ENCODE results near the gene SMPD3.

SMPD3 gene

DNA sequence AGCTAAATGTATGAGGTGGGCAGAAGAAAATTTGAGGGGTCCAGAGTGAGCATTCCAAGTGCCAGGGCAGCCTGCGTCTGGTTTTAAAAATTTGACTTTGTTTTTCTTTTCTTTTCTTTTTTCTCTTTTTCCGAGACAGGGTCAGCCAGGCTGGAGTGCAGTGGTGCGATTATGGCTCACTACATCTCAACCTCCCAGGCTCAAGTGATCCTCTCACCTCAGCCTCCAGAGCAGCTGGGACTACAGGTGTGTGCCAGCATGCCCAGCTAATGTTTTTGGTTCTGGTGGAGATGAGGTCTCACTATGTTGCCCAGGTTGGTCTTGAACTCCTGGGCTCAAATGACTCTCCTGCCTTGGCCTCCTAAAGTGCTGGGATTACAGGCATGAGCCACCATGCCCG, 15.6 kb downstream of the SMPD3 start:
- no peak for DNase-seq

DNA sequence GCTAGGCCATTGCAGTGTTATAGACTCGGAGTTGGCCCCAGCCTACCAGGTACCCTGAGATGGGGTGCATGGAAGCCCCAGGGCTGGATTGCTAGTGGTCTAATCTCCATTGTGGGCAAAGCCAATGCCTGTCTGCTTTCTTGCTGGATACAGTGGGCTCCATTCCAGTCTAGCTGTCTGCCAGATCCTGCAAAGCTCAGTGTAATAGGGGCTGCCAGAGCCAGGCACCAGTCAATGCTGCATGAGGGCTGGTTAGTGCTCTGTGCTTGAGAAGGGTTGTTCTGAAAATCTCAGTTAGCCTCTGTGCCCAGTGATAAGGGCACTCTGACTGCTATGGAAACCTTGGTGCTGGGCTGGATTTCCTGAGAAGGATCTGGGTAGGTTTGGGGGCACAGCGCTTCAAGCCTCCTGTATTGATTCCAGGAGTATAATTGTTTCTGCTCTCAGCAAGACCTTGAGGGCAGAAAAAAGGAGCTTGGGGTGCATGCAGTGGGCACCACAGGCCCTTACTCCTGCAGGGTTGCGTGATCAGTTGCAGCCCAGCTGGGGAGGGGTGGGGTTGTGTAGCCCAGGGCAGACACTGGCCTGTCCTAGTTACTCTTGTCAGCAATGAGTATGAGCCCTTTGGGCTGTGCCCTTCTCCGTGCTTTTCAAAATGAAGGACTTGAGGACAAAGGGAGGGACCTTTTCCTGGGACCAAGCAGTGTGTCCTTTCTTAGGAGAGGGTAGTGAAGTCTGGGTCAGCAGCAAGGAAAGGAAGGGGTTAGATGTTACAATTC, 19.0 kb downstream of the SMPD3 start:
- DNase-seq, result no peak

DNA sequence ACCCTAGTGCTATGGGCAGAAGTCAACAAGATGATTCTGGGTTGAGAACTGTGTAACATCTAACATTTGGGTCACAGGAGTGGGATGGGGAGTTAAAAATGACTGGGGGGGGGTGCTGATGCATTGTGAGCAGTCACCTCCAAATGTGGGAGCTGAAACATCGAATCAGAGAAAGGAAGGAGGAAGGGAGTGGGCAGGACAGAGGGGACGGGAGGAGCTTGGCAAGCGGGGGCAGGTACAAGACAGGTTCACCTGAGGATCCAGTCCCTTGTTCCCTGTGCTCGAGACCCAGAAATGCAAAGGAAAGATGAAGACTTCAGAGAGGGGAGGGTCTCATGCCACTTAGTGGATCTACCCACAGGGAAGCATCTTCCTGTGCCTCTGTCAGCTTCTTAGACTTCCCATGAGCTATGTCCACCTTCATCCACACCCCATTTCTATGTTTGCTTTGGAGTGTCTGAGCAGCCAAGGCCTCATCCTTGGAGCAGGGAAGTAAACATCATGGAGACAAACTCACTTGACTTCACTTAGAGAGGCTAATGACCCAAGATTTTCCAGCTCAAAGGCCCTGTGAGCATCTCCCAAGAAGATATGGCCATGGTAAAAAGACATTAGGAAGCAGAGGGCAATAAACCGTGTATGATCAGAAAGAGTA, 20.5 kb downstream of the SMPD3 start:
- no peak for DNase-seq

DNA sequence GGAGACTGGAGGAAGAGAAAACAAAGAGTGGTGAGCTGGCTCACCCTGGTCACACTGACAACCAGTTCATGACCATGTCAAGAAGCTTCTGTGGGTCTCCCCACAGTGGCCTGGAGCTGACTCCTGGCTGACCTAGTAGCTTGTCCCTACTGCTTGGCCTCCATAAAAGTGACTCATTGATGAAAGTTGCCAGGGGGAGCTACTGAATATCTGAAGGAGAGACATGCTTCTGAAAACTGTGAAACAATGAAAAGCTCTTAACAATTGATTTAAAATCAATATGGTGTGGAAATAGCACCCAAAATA, 22.0 kb downstream of the SMPD3 start:
- DNase-seq, result peak; percentile 18

DNA sequence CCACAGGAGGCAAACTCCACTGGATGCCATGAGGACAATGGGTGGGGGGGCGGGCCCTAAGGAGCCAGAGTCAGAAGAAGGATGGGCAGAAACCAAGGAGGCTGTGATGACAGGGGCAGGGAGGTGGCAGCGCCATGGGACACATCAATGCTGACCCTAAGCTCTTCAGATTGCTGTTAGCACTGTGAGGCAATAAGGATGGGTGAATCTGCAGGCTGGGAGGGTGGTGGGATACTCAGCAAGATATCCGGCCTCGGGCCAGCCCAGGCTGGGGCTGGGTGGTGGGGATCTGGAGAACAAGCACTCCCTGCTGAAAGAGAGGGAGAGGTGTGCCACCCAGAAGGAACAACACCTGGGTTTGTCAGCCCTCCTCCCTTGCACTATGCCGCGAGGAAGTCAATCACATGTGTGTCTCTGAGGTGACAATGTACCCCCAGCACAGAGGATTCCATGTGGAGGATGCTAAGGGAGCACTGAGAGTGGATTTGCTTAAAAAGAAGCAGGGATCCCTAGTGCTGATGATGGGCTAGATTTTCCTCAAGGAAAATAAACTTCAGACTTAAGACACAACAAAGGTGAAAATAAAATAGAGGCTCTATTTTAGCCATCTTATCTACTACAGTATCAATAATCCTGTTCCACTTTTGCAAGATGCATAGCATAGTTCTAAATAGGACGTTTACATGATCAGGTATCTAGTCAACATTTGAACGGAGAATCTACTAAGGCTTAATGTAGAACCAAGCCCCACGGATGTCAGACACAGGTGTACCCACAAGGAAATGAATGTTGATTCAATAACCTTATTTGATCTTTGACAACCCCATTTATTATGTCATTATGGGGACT, 22.6 kb downstream of the SMPD3 start:
- no peak for DNase-seq

- no peak for DNase-seq
Measured at GRCh38 chr16:68423771-68424170, 24.5 kb downstream of the SMPD3 start.

DNA sequence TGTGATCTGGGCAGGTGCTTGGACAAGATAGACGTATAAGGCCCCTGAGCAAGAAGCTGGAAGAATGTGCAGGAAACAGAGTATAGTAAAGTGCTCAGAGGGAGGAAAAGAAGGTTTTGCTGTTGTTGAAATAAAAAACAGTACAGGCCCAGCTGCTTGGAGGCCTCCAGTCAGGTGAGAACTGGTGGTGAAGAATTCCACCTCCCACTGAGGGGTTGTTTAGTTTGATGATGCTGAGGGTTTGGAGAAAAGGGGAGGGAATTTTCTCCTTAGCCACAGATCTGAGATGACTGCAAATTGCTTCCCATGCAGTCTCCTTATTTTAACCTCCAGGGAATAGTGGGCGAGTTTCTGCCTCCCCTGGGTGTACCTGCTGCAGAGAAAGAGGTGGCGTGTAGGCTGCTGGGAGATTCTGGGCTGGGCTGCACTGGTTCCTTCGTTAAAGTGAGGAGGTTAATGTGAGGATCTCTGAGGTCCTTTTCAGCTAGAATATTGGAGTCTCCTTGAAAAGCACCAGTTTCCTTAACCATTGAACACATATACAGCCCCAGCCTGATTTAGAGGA, 25.8 kb downstream of the SMPD3 start:
- no peak for DNase-seq

- DNase-seq, result no peak
Measured at GRCh38 chr16:68421076-68421475, 27.2 kb downstream of the SMPD3 start.

GRCh38 chr16:68420366-68420942, 27.9 kb downstream of the SMPD3 start:
- DNase-seq, result no peak

DNA sequence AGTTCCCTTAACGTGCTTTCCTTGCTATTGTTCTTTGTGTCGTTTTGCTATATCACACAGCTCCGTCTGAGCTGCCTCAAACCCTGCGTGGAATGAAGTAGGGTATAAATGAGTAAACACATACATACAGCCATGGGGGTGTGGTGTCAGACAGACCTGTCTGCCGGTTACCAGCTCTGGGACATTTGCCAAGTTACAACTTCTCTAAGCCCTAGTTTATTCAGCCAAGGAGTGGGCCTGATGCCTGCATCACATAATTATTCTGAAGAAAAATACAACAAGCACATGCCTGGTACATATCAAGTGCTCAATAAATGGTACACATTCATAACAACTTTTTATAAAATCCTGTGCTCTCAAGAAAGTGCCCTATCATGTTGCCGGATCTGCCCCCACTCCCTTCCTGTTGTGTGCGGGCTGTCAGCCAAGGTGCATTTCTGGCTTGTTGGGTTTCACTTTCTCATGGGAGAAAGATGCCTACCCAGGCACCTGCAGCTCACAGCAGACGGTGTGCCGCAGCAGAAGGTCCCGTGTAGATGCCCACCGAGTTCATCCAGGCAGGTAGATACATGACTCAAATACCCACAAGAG, 30.5 kb downstream of the SMPD3 start:
- no peak for DNase-seq

GRCh38 chr16:68416057-68417046, 32.0 kb downstream of the SMPD3 start:
- DNase-seq, result no peak

- DNase-seq, result no peak
Measured at GRCh38 chr16:68414581-68414980, 33.7 kb downstream of the SMPD3 start.

GRCh38 chr16:68412061-68412460, 36.2 kb downstream of the SMPD3 start:
- DNase-seq, result no peak

DNA sequence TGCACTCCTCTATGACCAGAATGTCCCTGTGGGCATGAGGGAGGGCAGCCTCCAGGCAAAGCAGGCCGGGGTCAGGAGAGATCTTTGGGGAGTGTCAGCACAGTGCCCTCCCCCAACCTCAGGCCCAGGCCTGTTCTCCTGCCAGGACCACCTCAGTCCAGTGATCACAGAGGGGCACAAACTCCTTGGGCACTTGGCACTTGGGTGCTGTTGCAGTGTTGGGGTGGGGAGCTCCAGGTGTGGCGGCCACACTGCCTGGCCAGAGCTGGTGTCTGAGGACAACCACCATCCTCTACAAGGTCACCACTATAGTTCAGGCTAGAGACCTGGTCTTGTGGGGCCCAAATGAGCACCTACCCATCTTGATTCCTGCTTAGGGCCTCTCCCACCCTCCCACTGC, 37.2 kb downstream of the SMPD3 start:
- no peak for DNase-seq

GRCh38 chr16:68408967-68409366, 39.3 kb downstream of the SMPD3 start:
- DNase-seq, result no peak

DNA sequence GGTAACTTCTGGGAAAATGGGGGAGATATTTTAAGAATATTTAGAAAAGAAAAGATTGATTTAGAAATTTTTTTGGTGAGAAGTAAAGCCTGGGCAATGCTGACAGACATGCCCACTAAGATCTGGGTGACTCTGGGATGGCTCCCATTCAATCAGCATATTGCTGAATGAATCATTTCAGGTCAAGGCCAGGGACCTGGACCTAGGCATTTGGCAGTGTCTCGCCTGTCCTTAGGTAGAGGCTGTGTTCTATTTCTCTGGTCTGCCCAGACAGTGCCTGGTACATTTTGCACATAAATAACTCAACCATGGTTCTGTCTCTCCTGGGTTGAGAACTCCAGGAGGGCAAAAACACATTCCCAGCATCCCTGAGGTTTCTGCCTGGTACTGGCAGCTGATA, 39.9 kb downstream of the SMPD3 start:
- no peak for DNase-seq

- peak; percentile 73 for DNase-seq
Measured at GRCh38 chr16:68406458-68407152, 41.7 kb downstream of the SMPD3 start.

GRCh38 chr16:68404736-68405345, 43.5 kb downstream of the SMPD3 start:
- DNase-seq, result no peak

DNA sequence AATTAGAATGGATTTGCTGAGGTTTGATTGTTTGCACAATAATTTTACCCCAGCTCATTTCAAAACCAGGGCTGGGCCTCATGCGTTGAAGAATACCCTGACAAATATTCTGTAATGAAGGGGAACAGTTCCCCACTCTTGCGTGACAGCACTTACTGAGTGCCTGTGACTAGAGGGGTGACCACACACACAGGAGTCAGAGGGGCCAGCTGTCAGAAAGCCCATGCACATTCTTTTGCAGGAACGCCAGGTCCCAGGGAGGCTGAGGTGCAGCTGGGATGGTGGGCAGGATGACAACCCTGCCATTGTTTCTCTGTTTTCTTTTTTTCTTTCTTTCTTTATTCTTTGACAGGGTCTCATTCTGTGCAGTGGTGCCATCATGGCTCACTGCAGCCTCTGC, 44.6 kb downstream of the SMPD3 start:
- no peak for DNase-seq

DNA sequence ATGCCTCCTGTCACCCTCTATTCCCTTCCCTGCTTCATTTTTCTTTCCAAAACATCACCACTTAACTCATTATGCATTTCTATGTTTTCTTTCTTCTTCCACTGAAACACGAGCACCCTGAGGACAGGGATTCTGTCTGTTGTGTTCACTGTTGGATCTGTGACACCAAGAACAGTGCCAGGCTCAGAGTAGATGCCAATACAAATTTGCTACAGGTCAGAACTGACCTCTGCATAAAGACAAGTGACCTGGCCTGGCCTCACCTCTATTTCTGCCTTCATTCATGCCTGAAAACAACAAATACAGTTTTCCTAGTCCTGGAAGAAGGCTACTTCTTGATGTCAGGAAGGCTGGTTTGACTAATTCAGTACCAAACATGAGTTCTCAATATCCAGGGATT, 45.1 kb downstream of the SMPD3 start:
- DNase-seq, result no peak

DNA sequence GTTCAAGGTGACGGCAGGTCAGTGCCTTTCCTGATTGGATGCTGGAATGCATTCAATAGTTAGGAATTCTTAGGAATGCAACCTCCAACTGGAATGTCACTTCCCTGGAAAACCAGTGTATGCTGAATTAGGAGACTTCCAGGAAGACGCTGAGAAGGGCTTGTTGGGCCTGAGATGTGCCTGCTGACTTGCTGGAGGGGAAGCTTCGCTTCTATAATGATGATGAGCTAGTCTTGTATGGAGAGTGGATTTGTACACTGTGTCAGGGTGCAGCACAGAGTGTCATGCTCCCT, 45.6 kb downstream of the SMPD3 start:
- DNase-seq, result peak; percentile 15

Measured in EL (cell line).